CD4-positive, alpha-beta T cell treated with Interferon gamma for 1 hour (primary cell): ENCODE results near the gene SLC2A4.
"Not testable (repeated sequence)": the region's sequence is repeated elsewhere in the genome, so short reads cannot be mapped to it uniquely, and the experiment has no call there.

ENCODE experiments used
- DNase-seq: peaks from one replicate; pipeline ENCODE4 v3.0.0-alpha.2; 2020

Gene SLC2A4

DNA sequence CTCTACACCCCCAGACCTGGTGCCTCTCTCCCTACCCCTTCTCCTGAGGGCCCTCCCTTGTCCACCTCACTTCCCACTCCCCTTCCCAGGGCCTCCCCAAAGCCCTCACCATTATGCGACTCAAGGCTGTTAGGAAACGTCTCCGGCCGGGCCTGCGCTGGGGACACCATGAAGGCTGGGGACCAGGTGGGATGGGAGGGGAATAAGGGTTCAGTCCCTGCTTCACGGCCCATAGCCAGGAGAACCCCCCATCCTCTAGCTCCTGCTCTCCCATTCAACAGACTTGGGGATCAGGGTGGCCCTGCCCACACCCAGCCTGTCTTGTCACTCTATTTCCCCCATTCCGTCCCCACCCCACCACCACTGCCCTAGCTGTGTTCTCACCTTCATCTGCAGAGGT, 45.5 kb downstream of the SLC2A4 start:
- DNase-seq, result no peak

GRCh38 chr17:7327501-7327900, 46.0 kb downstream of the SLC2A4 start:
- DNase-seq, result no peak

- no peak for DNase-seq
Observed at GRCh38 chr17:7328009-7328408, 46.5 kb downstream of the SLC2A4 start.

DNA sequence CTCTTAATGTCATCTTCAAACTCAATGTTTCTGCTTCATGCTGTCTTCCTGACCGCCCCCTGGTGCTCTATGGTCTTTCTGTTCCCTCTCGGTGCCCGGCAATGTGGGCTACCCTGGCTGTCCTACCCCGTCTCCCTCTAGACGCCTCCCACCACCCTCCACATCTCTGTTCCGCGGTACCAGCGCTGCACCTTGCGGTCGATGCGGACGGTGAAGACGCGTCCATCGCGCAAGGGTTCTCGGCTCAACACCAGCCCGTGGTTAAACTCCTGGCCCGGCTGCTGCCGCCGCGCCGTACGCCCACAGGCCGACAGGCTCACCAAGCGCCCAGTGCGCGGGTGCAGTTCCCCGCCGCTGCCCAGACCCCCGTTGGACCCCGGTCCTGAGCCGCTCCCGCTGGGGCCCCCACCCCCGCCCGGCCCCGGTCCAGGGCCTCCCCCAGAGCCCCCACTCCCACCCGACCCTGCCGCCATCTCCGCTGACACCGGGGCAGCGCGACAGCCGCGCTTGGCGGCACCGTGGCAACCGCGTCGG, 47.4 kb downstream of the SLC2A4 start, which contains the start of gene NEURL4:
Gene NEURL4 (minus strand): TSS at position 496 of the 534 bp plus-strand sequence. CDS start 23 bp downstream, at position 473.
- peak; percentile 22 for DNase-seq

- DNase-seq, result peak; percentile 97
Observed at GRCh38 chr17:7329374-7329996, 48.0 kb downstream of the SLC2A4 start.

DNA sequence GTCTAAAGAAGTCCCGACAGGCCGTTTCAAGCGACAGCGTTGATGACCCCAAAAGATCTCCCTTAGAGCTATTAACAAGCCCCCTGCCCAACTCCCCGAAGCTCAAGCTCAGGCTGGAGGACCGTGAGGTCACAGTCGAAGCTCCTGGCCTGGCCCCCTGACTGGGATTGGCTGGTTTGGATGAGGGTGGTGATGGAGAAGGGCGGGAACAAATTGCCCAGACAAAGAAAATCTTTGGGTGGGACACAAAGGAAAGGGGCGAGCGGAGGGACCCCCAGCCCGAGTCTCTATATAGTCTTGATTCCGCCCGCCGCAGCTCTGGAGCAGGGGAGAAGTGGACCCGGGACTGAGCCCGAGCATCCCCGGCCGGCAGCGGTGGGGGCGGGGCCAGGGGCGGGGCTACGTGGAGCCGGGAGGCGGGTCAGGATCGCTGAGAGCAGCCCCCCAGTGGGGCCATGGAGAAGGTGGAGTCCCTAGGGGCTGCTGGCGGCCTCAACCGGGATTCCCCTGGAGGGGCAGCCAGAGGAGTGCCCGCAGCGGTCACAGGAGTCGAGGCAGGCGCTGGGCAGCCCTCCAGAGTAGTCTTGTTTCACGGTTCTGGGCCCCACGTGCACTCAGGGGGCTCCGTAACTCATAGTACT, 48.6 kb downstream of the SLC2A4 start:
- DNase-seq, result peak; percentile 79

- DNase-seq, result no peak
Observed at GRCh38 chr17:7330638-7331015, 49.1 kb downstream of the SLC2A4 start.

DNA sequence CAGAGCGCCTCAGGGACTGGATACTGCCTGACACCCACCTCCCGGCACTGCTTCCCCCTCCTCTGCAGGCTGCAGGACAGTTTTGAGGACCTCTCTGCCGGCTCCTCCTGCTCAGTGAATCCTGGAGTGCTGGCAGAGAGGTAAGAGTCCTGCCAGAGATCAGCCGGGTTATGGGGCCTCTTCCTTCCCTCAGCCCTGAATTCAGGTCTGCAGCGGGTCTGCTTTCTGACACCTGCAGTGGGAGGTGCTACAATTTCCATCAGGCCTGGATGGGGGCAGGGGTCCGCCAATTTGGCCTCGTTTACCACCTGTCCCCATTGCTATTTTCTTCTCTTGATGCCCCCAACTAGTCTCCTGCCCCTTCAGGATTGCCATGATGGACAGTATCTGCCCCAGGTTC, 50.6 kb downstream of the SLC2A4 start:
- DNase-seq, result no peak

- peak; percentile 56 for DNase-seq
Observed at GRCh38 chr17:7332600-7333069, 51.1 kb downstream of the SLC2A4 start.

- no peak for DNase-seq
Observed at GRCh38 chr17:7334938-7335538, 53.5 kb downstream of the SLC2A4 start.

DNA sequence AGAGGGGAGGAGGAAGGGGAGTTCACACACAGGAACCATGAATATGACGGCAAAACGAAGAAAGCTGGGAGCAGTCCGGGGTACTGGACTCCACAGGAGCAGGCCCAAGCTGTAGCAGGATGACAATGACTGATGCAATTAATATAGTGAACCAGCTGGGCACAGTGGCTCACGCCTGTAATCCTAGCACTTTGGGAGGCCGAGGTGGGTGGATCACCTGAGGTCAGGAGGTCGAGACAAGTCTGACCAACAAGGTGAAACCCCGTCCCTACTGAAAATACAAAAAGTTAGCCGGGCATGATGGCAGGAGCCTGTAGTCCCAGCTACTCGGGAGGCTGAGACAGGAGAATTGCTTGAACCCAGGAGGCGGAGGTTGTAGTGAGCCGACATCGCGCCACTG, 54.2 kb downstream of the SLC2A4 start:
- not testable (repeated sequence) for DNase-seq

DNA sequence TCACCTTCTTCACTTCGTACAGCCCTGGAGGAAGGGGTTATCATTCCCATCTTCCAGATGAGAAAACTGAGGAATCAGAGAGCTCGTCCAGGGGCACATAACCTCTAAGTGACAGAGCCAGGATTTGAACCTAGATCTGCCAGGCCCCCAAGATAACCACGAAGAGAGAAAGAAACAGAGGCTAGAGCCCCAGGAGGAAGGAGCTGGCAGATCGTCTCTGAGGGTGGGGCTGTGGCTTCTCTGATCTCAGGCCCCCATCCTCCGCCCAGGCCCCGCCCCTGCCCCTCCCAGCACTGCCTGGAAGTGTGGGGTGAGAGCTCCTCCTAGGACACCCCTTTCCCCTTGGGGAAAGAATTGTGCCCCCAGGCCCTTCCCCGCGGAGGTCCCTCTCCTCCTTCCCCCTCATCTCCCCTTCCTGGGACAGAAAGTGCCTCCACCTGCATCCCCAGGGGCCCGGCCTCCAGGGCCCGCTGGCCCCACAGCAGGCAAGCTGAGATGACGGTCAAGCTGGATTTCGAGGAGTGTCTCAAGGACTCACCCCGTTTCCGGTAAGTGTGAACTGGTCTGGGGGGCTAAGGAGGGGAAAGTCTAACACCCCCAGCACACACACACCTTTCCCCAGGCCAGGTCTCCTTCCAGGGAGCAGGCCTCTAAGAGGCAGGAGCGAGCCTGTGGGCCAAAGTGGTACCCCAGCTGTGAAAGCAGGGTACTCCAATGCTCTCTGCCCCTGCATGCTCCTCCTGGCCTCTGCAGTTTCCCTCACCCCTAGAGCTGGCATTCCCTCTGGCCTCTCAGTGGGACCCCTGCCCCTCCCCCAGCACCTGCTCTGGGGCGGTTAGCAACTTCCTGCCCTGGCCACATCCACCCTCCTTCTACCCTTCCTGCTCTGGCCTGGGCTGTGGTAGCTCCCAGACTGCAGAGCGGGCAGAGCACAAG, 55.0 kb downstream of the SLC2A4 start, which contains the start of gene ACAP1:
Gene ACAP1 (plus strand): TSS at position 290 of the 936 bp plus-strand sequence. CDS start 206 bp downstream, at position 496.
- peak; percentile 82 for DNase-seq

DNA sequence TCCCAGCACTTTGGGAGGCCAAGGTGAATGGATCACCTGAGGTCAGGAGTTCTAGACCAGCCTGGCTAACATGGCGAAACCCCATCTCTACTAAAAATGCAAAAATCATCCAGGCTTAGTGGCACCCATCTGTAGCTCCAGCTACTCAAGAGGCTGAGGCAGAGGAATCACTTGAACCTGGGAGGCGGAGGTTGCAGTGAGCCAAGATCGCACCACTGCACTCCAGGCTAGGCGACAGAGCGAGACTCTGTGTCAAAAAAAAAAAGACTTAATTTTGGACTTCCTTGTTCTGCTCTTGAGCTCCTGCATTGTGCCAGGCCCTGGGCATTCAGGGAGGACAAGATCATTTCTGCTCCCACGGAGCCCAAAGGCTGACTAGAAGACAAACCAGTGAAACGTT, 56.1 kb downstream of the SLC2A4 start:
- not testable (repeated sequence) for DNase-seq
